Cerebellar cortex (tissue), 1 donor: ENCODE measurements around the gene UBAP1.
"Not testable (repeated sequence)": the region's sequence is repeated elsewhere in the genome, so short reads cannot be mapped to it uniquely, and the experiment has no call there.

Source experiments
- DNase-seq: peaks from one replicate; pipeline ENCODE4 v3.0.0-alpha.2; 2015; ENCODE audit warnings: low spot score

Gene UBAP1

GRCh38 chr9:34267660-34268059, 88.8 kb downstream of the UBAP1 start:
- no peak for DNase-seq

- DNase-seq: no peak
Measured at GRCh38 chr9:34271265-34272006, 92.6 kb downstream of the UBAP1 start.

GRCh38 chr9:34272101-34272541, 93.3 kb downstream of the UBAP1 start:
- no peak for DNase-seq

GRCh38 chr9:34273588-34273987, 94.7 kb downstream of the UBAP1 start:
- not testable (repeated sequence) for DNase-seq

GRCh38 chr9:34275811-34276210, 97.0 kb downstream of the UBAP1 start:
- no peak for DNase-seq

- no peak for DNase-seq
Measured at GRCh38 chr9:34276772-34277171, 97.9 kb downstream of the UBAP1 start.

GRCh38 chr9:34279411-34279810, 100.6 kb downstream of the UBAP1 start:
- DNase-seq: no peak

GRCh38 chr9:34282096-34282495, 103.3 kb downstream of the UBAP1 start:
- DNase-seq: no peak

GRCh38 chr9:34289159-34289558, 110.3 kb downstream of the UBAP1 start:
- DNase-seq: no peak

- DNase-seq: no peak
Measured at GRCh38 chr9:34291023-34291422, 112.2 kb downstream of the UBAP1 start.

GRCh38 chr9:34291423-34291822, 112.6 kb downstream of the UBAP1 start:
- no peak for DNase-seq

GRCh38 chr9:34292552-34292951, 113.7 kb downstream of the UBAP1 start:
- no peak for DNase-seq

- DNase-seq: not testable (repeated sequence)
Measured at GRCh38 chr9:34301064-34301463, 122.2 kb downstream of the UBAP1 start.
